Stimulated activated CD8-positive, alpha-beta memory T cell treated with anti-CD3 and anti-CD28 coated beads, Interleukin-2, amount 100 ng/mL, for 1 hour (primary cell): ENCODE measurements around the gene SNAP23.
A peak's percentile ranks its signal among the peaks of the same experiment; 100 is the strongest.

Experiments used
- DNase-seq, 2 donors: peaks; one replicate each; pipeline ENCODE4 v3.0.0-alpha.2; 2020; ENCODE audit warnings: low read depth in 2 of 2

Gene SNAP23

DNA sequence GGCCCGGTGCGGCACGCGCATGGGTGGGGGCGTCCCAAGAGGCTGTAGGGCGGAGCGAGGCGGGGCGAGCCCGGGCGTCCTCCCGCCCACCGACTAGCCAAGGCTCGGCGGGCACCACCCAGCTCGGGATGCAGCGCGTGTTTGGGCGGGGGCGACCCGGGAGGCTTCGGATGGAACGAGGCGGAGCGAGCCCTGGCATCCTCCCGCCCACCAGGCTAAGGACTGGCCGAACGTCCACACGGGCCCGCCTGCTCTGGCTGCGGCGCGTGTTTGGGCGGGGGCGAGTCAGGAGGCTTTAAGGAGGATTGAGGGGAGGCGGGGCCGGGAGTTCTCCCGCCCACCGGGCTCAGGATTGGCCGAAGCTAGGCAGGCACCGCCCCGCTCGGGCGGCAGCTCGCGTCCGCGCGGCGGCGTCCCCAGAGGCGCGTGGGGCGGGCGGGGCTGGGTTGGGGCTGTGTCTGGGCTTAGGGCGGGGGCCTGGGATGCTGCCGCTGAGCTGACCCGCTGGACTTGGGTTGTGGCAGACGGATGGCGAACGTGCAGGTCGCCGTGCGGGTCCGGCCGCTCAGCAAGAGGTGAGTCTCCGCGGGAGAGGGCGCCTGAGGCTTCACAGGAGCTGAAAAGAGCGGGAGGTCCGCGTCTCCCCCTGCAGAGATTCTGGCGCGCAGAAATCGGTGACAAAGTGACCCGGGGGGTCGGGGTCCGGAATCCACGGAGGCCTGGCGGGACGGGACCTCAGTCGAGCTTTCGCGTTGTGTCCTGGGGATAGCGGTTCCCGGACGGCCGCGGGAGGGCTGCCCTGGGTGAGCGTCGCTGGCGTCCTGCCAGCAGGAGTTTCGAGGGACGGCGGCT is 80.0 kb downstream of the SNAP23 start, which contains the start of gene STARD9:
STARD9 (plus strand) TSS at position 419 of the 852 bp plus-strand sequence; CDS start at position 529, 110 bp downstream.
- peak; percentile 87 to 89 for DNase-seq

DNA sequence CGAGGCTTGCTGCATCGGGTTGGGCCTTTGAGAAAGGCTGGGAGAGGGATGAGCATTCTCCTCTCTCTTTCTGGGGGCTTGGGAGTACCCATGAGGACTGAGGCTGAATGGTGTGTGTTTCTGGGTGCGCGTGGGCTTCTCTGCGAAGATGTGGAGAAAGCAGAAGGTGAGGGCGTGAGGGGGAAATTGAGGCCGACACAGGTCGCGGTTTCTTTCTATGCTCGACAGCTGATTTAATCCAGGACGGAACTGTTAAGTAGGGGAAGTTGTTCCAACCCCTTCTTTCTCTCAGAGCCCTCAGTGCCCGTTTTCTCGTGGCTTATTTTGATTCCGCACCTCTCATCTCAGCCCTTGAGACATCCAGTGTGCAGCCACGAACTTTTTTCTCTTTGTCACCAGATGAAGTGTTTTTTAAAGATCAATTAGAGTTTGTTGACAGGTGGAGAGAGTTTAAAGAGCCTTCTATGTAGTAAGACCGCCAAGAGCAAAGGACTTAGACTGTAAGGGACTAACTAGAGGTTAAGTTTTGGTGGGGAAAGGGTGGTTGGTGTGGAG is 80.7 kb downstream of the SNAP23 start:
- DNase-seq, result no peak

DNA sequence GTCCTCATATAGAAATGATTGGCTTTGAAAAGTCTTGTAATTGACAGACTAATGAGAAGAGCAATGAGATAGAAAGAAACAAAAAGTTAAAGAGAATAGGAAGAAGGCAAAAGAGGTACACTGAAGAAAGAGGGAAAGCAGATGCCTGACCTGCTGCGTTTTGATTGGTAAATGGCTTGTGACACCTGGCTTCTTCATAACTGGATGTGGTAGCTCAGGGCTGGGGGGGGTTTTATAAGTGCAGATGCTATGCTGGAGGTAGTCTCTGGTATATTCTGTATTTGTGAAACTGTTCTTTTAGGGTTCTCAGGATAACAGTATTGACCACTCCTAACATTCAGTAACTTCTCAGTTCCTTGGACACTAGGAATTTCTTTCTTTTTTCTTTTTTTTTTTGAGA is 81.3 kb downstream of the SNAP23 start:
- no peak for DNase-seq

DNA sequence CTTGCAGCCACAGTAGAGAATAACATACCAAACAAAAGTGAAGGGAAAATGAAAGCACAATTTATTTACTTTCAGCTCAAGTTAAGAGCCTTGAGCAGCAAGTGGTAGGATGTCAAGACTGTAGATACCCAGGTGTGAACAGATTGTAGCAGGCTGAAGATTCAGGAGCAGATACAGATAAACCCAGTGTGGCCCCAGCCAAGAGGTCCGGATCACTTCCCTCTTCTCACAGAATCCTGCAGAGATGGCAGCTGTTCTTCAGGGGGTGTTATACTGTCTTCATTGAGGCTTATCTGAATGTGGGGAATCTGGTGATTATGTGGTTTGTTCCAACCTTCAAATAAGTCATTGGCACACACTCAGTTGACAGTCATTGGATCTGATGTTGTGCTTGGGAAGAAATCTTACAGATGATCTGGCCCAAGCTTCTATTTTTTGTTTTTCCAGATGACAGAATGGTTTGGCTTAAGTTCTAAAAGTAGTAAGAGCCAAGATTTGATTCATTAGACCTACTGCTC is 82.1 kb downstream of the SNAP23 start:
- DNase-seq, result no peak

DNA sequence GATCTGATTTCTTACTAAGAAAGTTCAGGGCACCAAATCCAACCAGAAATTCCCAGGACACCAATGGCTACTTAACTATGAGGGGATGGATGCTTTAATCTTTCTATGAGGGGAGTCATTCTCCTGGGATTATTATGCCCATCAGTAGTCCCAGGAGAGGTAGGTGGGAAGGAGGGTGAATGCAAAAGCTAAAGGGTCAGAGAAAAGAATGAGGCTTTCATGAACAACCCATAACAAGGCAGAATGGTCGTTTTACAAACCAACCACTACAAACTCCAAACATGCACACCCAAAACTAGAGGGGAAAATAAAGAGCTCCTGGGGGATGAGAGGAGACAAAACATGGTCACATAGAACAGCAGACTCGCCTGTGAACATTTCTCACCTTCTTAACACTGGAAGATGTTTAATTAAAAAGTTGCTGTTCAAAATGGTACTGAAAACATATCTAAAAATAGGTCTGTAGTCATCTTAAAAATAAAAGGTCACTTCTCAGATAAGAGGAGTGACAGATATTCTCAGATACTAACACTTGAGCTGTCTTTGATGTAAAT is 83.6 kb downstream of the SNAP23 start:
- DNase-seq, result no peak

DNA sequence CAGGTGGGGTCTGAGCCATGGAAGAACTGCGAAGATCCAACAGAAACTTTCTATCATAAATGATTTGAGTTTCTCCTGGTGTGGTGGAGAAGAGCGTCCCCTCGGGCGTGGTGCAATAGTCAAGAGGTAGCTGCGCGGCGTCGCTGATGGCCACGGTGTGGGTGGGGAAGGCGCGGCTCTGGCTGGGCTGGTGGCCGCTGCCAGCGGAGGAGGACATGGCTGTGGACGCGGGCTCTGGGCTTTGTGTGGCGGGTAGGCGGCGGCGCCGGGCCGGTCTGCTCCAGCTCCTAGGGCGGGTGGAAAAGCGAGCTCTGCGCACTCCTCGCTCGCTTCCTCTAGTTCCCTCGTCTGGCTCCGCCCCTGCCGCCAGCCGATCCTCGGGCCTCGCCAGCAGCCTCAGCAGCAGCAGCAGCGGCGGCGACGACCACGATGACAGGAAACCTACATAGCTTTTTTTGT is 85.9 kb downstream of the SNAP23 start:
- DNase-seq, result peak; percentile 56 to 65
